K562 (cell line): Measurements from ENCODE around the gene RBM25. TPM values are rescaled to one million over a fixed set of nuclear protein-coding genes. Genes with fewer than 3 reads are reported as not detected.
A peak's percentile ranks its signal among the peaks of the same experiment; 100 is the strongest.

Experiments
- ADNP ChIP-seq: fragments of 200-800 bp; sonication (Bioruptor generic); IDR thresholded peaks from 2 replicates; pipeline ENCODE4 v1.6.1; 2016; ENCODE audit warnings: missing genetic modification characterization, missing compliant biosample characterization
- FOXK2 ChIP-seq, 2 experiments: fragments of 450-650 bp; IDR thresholded peaks in 1 of 2; conservative IDR thresholded peaks in 1 of 2; 2 replicates each; pipeline ENCODE4 v1.6.1; 2016; ENCODE audit warnings: low read depth in 2 of 2, mild to moderate bottlenecking in 1 of 2
- HMG20B ChIP-seq: fragments of 250-450 bp; sonication (Bioruptor Pico); IDR thresholded peaks from 2 replicates; pipeline ENCODE4 v1.5.0; 2021; ENCODE audit warnings: mild to moderate bottlenecking
- IFI16 ChIP-seq: fragments of 250-450 bp; sonication (Bioruptor Pico); IDR thresholded peaks from 2 replicates; pipeline ENCODE4 v2.1.2; 2022; ENCODE audit warnings: mild to moderate bottlenecking, inconsistent platforms
- LARP7 ChIP-seq: fragments of 450-650 bp; IDR thresholded peaks from 2 replicates; pipeline ENCODE4 v1.6.1; 2016
- MBD2 ChIP-seq: sonication (generic); IDR thresholded peaks from 2 replicates; pipeline ENCODE4 v1.6.1; 2016; ENCODE audit warnings: low read depth, borderline replicate concordance
- NFIC ChIP-seq: fragments of 450-650 bp; IDR thresholded peaks from 2 replicates; pipeline ENCODE4 v1.6.1; 2017; ENCODE audit warnings: mild to moderate bottlenecking, inconsistent platforms
- SRSF1 ChIP-seq: fragments of 200-400 bp; formaldehyde crosslinking; IDR thresholded peaks from 2 replicates; pipeline ENCODE4 v1.6.1; 2017; ENCODE audit warnings: mild to moderate bottlenecking, low read depth, low read length, moderate library complexity
- TEAD1 ChIP-seq, 2 experiments: fragments of 450-650 bp in 1 of 2; sonication (generic) in 1 of 2; formaldehyde crosslinking; IDR thresholded peaks; 2 replicates each; pipeline versions ENCODE4 v1.4.0 to v1.8.0; 2020 to 2022; ENCODE audit warnings: mild to moderate bottlenecking in 2 of 2, missing genetic modification reagents in 1 of 2
- THAP12 ChIP-seq: fragments of 250-450 bp; sonication (Bioruptor Pico); IDR thresholded peaks from 2 replicates; pipeline ENCODE4 v1.9.0; 2021; ENCODE audit warnings: mild to moderate bottlenecking, inconsistent platforms
- USF1 ChIP-seq: sonication (generic); formaldehyde crosslinking; IDR thresholded peaks from 2 replicates; pipeline ENCODE4 v1.9.0; 2022; ENCODE audit warnings: mild to moderate bottlenecking, missing genetic modification reagents
- VEZF1 ChIP-seq: fragments of 200-800 bp; sonication (Bioruptor generic); IDR thresholded peaks from 2 replicates; pipeline ENCODE4 v1.6.1; 2017; ENCODE audit warnings: missing genetic modification characterization, missing compliant biosample characterization
- ZBTB33 ChIP-seq: sonication (generic); formaldehyde crosslinking; IDR thresholded peaks from 2 replicates; pipeline ENCODE4 v1.8.1; 2023; ENCODE audit warnings: mild to moderate bottlenecking, missing genetic modification reagents
- ZNF143 ChIP-seq: sonication (generic); formaldehyde crosslinking; IDR thresholded peaks from 2 replicates; pipeline ENCODE4 v1.9.0; 2022; ENCODE audit warnings: mild to moderate bottlenecking, missing genetic modification reagents
- ZNF311 ChIP-seq: fragments of 250-450 bp; sonication (Bioruptor Pico); IDR thresholded peaks from 2 replicates; pipeline ENCODE4 v1.4.0; 2020; ENCODE audit warnings: mild to moderate bottlenecking, moderate library complexity
- ZNF41 ChIP-seq: fragments of 250-450 bp; sonication (Bioruptor Pico); conservative IDR thresholded peaks from 2 replicates; pipeline ENCODE4 v1.4.0; 2020; ENCODE audit warnings: mild to moderate bottlenecking
- ZNF592 ChIP-seq: fragments of 450-650 bp; IDR thresholded peaks from 2 replicates; pipeline ENCODE4 v1.6.1; 2017; ENCODE audit warnings: antibody characterized with exemption, mild to moderate bottlenecking
- polyA plus RNA-seq, 8 experiments: library from polyadenylated mRNA; depleted of rRNA in 4 of 8; stranded (reverse) in 5 of 8; unstranded in 3 of 8; fragments of >200 nt; fragmentation: Nextera tagmentation in 2 of 8; fragmentation: Illumina TruSeq in 1 of 8; extraction: Ambion mirVana in 2 of 8; extraction: Trizol in 1 of 8; gene quantifications; 2 replicates each; pipeline versions ENCODE4 v1.2.1 to v1.2.3, GENCODE V29; 2011 to 2014; ENCODE audit warnings: inconsistent platforms in 1 of 8, missing spikeins in 1 of 8
- total RNA-seq, 7 experiments: library from RNA; depleted of rRNA in 6 of 7; stranded (reverse); fragments of >200 nt in 6 of 7; fragmentation: Illumina TruSeq in 2 of 7; extraction: Trizol in 2 of 7; gene quantifications; 2 replicates each; pipeline versions ENCODE4 v1.2.1 to v1.2.3, GENCODE V29; 2011 to 2021; ENCODE audit warnings: low replicate concordance in 1 of 7

Gene RBM25
- total and polyA plus RNA-seq, 9 of the 15 experiments (the other 6 are each of a cell fraction or from before 2014, with no cell fraction given): 28.6 to 80.1 (median 48.1) TPM

- TF ChIP-seq THAP12 (no peak), LARP7 (no peak), SRSF1 (no peak), VEZF1 (CRISPR knock-in tag) (peak; percentile 92), ZNF143 (CRISPR knock-in tag) (peak; percentile 97), NFIC (no peak), FOXK2 (conservative IDR thresholded peaks at IDR 0.05 in 1 of 2, IDR thresholded peaks at IDR 0.05 in 1 of 2; ENCODE audit: low read depth in 2 of 2) (peak; percentile 78 to 89), ZNF311 (CRISPR knock-in tag) (0 out of 2 replicates have a peak, but pooled peaks have one; percentile 64), HMG20B (CRISPR knock-in tag) (no peak), ZBTB33 (CRISPR knock-in tag) (0 out of 2 replicates have a peak, but pooled peaks have one; percentile 16), MBD2 (peak; percentile 95), ADNP (no peak), USF1 (CRISPR knock-in tag) (peak; percentile 69), ZNF592 (peak; percentile 80), IFI16 (CRISPR knock-in tag) (no peak), ZNF41 (CRISPR knock-in tag) (no peak), TEAD1 (CRISPR knock-in tag; IDR thresholded peaks at IDR 0.05) (peak in 1 of 2 experiments; percentile 79; a peak in 2 of 4 replicates)
Measured at GRCh38 chr14:73026845-73027542, 31.3 kb upstream of the RBM25 start, which contains the start of gene ZFYVE1 (continued).
